SK-N-SH (cell line): ENCODE measurements around the gene SPI1. TPM values are rescaled to one million over a fixed set of nuclear protein-coding genes. Genes with fewer than 3 reads are reported as not detected.

Experiments used
- CTCF ChIA-PET: fragments of 300-600, 350-600 bp; formaldehyde crosslinking; extraction: SDS; loops from one replicate; lab custom pipeline; 2021; lab: Yijun Ruan, JAX
- POLR2A ChIA-PET: fragments of 350-600 bp; sonication (Branson Sonifier 250); formaldehyde crosslinking; extraction: SDS; loops from one replicate; lab custom pipeline; 2020; ENCODE audit warnings: antibody characterized with exemption, inconsistent platforms; lab: Yijun Ruan, JAX
- DNase-seq: peaks from one replicate; pipeline ENCODE4 v3.0.0; 2012
- H2AFZ ChIP-seq: fragments of 200-600 bp; sonication (generic); 2 replicates; pipeline ENCODE4 v1.8.1; 2016; ENCODE audit warnings: antibody characterized with exemption, mild to moderate bottlenecking, low read depth
- H3F3A ChIP-seq: fragments of 200-600 bp; sonication (generic); replicated peaks from 2 replicates; pipeline ENCODE3; 2016; ENCODE audit warnings: antibody characterized with exemption, mild to moderate bottlenecking; ENCODE audit not compliant: insufficient read depth
- H3K27ac ChIP-seq, 2 experiments: fragments of 200-500 bp in 1 of 2; fragments of 200-600 bp in 1 of 2; sonication (Bioruptor generic) in 1 of 2; sonication (generic), shearing (Covaris generic) in 1 of 2; 2 replicates each; pipeline versions ENCODE4 v1.5.1 to v1.6.1; 2014 to 2016; ENCODE audit warnings: low read depth in 2 of 2, inconsistent platforms in 1 of 2, low read length in 1 of 2, mild to moderate bottlenecking in 1 of 2, mixed read lengths in 1 of 2
- H3K27me3 ChIP-seq: fragments of 200-600 bp; sonication (generic), shearing (Covaris generic); 2 replicates; pipeline ENCODE4 v1.6.1; 2016; ENCODE audit warnings: mixed run types; ENCODE audit not compliant: insufficient read depth
- H3K36me3 ChIP-seq, 2 experiments: fragments of 200-500 bp in 1 of 2; fragments of 200-600 bp in 1 of 2; sonication (Bioruptor generic) in 1 of 2; sonication (generic) in 1 of 2; replicated peaks in 1 of 2; 2 replicates each; pipeline versions ENCODE3 to v1.5.1; 2014 to 2016; ENCODE audit warnings: low read length in 1 of 2, mild to moderate bottlenecking in 1 of 2; ENCODE audit not compliant: insufficient read depth in 2 of 2, control insufficient read depth in 1 of 2
- H3K4me1 ChIP-seq, 2 experiments: fragments of 200-500 bp in 1 of 2; fragments of 200-600 bp in 1 of 2; sonication (Bioruptor generic) in 1 of 2; sonication (generic), shearing (Covaris generic) in 1 of 2; 2 replicates each; pipeline versions ENCODE4 v1.5.1 to v1.6.1; 2014 to 2016; ENCODE audit warnings: low read depth in 1 of 2, low read length in 1 of 2, mixed run types in 1 of 2; ENCODE audit not compliant: insufficient read depth in 2 of 2, control insufficient read depth in 1 of 2
- H3K4me2 ChIP-seq: fragments of 200-600 bp; sonication (generic), shearing (Covaris generic); 2 replicates; pipeline ENCODE4 v1.6.1; 2017; ENCODE audit warnings: mixed run types
- H3K4me3 ChIP-seq, 2 experiments: fragments of 200-500 bp in 1 of 2; fragments of 200-600 bp in 1 of 2; sonication (Bioruptor generic) in 1 of 2; sonication (generic), shearing (Covaris generic) in 1 of 2; 2 replicates each; pipeline versions ENCODE4 v1.5.1 to v1.8.1; 2014 to 2016; ENCODE audit warnings: low read depth in 2 of 2, inconsistent platforms in 1 of 2, low read length in 1 of 2, mild to moderate bottlenecking in 1 of 2, mixed read lengths in 1 of 2, moderate library complexity in 1 of 2
- H3K79me2 ChIP-seq: fragments of 200-600 bp; sonication (generic); 2 replicates; pipeline ENCODE4 v1.8.1; 2017; ENCODE audit warnings: mild to moderate bottlenecking; ENCODE audit not compliant: insufficient read depth
- H3K9ac ChIP-seq: fragments of 200-600 bp; sonication (generic); 2 replicates; pipeline ENCODE4 v1.6.1; 2017; ENCODE audit warnings: mixed run types
- H3K9me2 ChIP-seq: fragments of 200-600 bp; sonication (generic); 2 replicates; pipeline ENCODE4 v1.6.1; 2017; ENCODE audit warnings: mixed run types
- H3K9me3 ChIP-seq: fragments of 200-600 bp; sonication (generic); 2 replicates; pipeline ENCODE4 v1.6.1; 2017; ENCODE audit warnings: mixed run types, mild to moderate bottlenecking, moderate library complexity
- H4K20me1 ChIP-seq: fragments of 200-600 bp; sonication (generic); 2 replicates; pipeline ENCODE4 v1.6.1; 2017; ENCODE audit warnings: mild to moderate bottlenecking, mixed run types; ENCODE audit not compliant: insufficient read depth
- CHD2 ChIP-seq: fragments of 150-350 bp; IDR thresholded peaks from 2 replicates; pipeline ENCODE4 v1.6.1; 2018; ENCODE audit warnings: low read length; ENCODE audit not compliant: partially characterized antibody
- CTCF ChIP-seq: fragments of 200-600 bp; sonication (generic); IDR thresholded peaks from 2 replicates; pipeline ENCODE4 v1.6.1; 2017; ENCODE audit warnings: antibody characterized with exemption, mild to moderate bottlenecking, moderate library complexity
- EP300 ChIP-seq, 2 experiments: IDR thresholded peaks; 2 replicates each; pipeline versions ENCODE4 v1.4.0 to v1.6.1; 2012; ENCODE audit warnings: borderline replicate concordance in 1 of 2, low read depth in 1 of 2, low read length in 1 of 2
- FOXJ3 ChIP-seq: sonication (generic); formaldehyde crosslinking; IDR thresholded peaks from 2 replicates; pipeline ENCODE4 v1.5.1; 2020; ENCODE audit warnings: mild to moderate bottlenecking, missing genetic modification reagents
- GABPA ChIP-seq: IDR thresholded peaks from 2 replicates; pipeline ENCODE4 v1.4.0; 2012; ENCODE audit warnings: low read depth, mild to moderate bottlenecking
- IRF3 ChIP-seq: fragments of 150-350 bp; IDR thresholded peaks from 2 replicates; pipeline ENCODE4 v1.6.1; 2016; ENCODE audit warnings: mild to moderate bottlenecking, low read depth, low read length
- JUND ChIP-seq: IDR thresholded peaks from 2 replicates; pipeline ENCODE4 v1.4.0; 2012
- MEF2A ChIP-seq: IDR thresholded peaks from 2 replicates; pipeline ENCODE4 v1.4.0; 2012; ENCODE audit warnings: low read depth, borderline replicate concordance
- NFIC ChIP-seq: IDR thresholded peaks from 2 replicates; pipeline ENCODE4 v1.4.0; 2012; ENCODE audit warnings: borderline replicate concordance
- NRF1 ChIP-seq: IDR thresholded peaks from 2 replicates; pipeline ENCODE4 v1.6.1; 2012; ENCODE audit warnings: low read depth, mild to moderate bottlenecking, low read length
- PBX3 ChIP-seq: IDR thresholded peaks from 2 replicates; pipeline ENCODE4; 2012
- POLR2AphosphoS5 ChIP-seq: IDR thresholded peaks from 2 replicates; pipeline ENCODE4 v1.6.1; 2012; ENCODE audit warnings: low read depth, low read length
- RAD21 ChIP-seq: IDR thresholded peaks from 2 replicates; pipeline ENCODE4 v1.6.1; 2012; ENCODE audit warnings: mild to moderate bottlenecking, low read length
- RCOR1 ChIP-seq: fragments of 150-350 bp; IDR thresholded peaks from 2 replicates; pipeline ENCODE4 v1.6.1; 2017; ENCODE audit warnings: antibody characterized with exemption, low read length
- RFX5 ChIP-seq: IDR thresholded peaks from 2 replicates; pipeline ENCODE4 v1.6.1; 2012; ENCODE audit warnings: mild to moderate bottlenecking, improper control_type of control experiment, low read length
- RXRA ChIP-seq: IDR thresholded peaks from 2 replicates; pipeline ENCODE4 v1.4.0; 2012; ENCODE audit warnings: low read depth, mild to moderate bottlenecking, borderline replicate concordance
- SMC3 ChIP-seq: IDR thresholded peaks from 2 replicates; pipeline ENCODE4 v1.6.1; 2012; ENCODE audit warnings: low read depth, low read length, improper control_type of control experiment
- TAF1 ChIP-seq: IDR thresholded peaks from 2 replicates; pipeline ENCODE4 v1.6.1; 2012; ENCODE audit warnings: low read depth, mild to moderate bottlenecking, low read length, moderate library complexity, borderline replicate concordance
- TCF12 ChIP-seq: IDR thresholded peaks from 2 replicates; pipeline ENCODE4 v1.4.0; 2012
- WGBS: methylation state at CpG from one replicate; pipeline ENCODE4 v1.1.6; 2017; ENCODE audit warnings: low lambda C conversion rate; 5-methylcytosine and 5-hydroxymethylcytosine counted together
- polyA plus RNA-seq, 3 experiments: library from polyadenylated mRNA; depleted of rRNA; stranded (reverse); fragments of >200 nt; gene quantifications; 2 replicates each; pipeline ENCODE4 v1.2.3, GENCODE V29; 2012

The SPI1 gene
- polyA plus RNA-seq, 1 of the 3 experiments (the other 2 are of a cell fraction), result not detected

- Histone ChIP-seq H3K27me3 (no peaks in the 10 kb centered on the region), H3K36me3 (no peaks in the 10 kb centered on the region), H3K9ac (no peak overlapping the region), H3F3A (no peaks in the 10 kb centered on the region), H3K4me3 (no peak overlapping the region), H3K9me2 (no peaks in the 10 kb centered on the region), H2AFZ (no peak overlapping the region), H3K4me1 (peaks cover 0 to 4% of the 10 kb centered on the region in 2 experiments; a peak in 1 of 4 replicates), H4K20me1 (no peaks in the 10 kb centered on the region), H3K4me2 (no peak overlapping the region), H3K79me2 (no peaks in the 10 kb centered on the region), H3K9me3 (no peaks in the 10 kb centered on the region), H3K27ac (no peak overlapping the region)
- ChIA-PET CTCF (interaction anchor here (1.2 to 7.9 kb wide), 4 partner anchors 12 to 62 kb away, joined by 3 to 78 read pairs (median 14); no protein-coding TSS in a partner anchor), POLR2A (no interaction called here)
- TF ChIP-seq PBX3 (no peak), NFIC (no peak), RAD21 (no peak)
- DNase-seq, result no peak
- 88% methylated on average over 9 of the region's 11 CpGs for WGBS
These were observed 12.8 kb upstream of the SPI1 start for GRCh38 chr11:47391077-47391583.

- no peaks in the 10 kb centered on the region for H3K36me3 ChIP-seq
- ChIA-PET CTCF (interaction anchor here (1.2 to 7.9 kb wide), 3 partner anchors 17 to 63 kb away, joined by 3 to 78 read pairs (median 22); no protein-coding TSS in a partner anchor), POLR2A (no interaction called here)
- TF ChIP-seq RCOR1 (no peak), NRF1 (no peak), RFX5 (no peak), CTCF (no peak), MEF2A (no peak), FOXJ3 (CRISPR knock-in tag) (no peak), GABPA (no peak), RXRA (no peak), POLR2AphosphoS5 (no peak), CHD2 (no peak), TCF12 (no peak), TAF1 (no peak), EP300 (IDR thresholded peaks at IDR 0.05; ENCODE audit: borderline replicate concordance in 1 of 2, low read depth in 1 of 2, low read length in 1 of 2) (no peak), RAD21 (no peak), JUND (no peak), IRF3 (no peak), SMC3 (no peak)
- H3K9ac ChIP-seq, result no peak overlapping the region
- no peaks in the 10 kb centered on the region for H3K4me1 ChIP-seq
- no peak overlapping the region for H2AFZ ChIP-seq
- H4K20me1 ChIP-seq, result no peaks in the 10 kb centered on the region
- no peaks in the 10 kb centered on the region for H3K9me2 ChIP-seq
- no peaks in the 10 kb centered on the region for H3K27me3 ChIP-seq
- H3K9me3 ChIP-seq, result no peaks in the 10 kb centered on the region
- DNase-seq, result no peak
- no peak overlapping the region for H3K27ac ChIP-seq
- no peaks in the 10 kb centered on the region for H3F3A ChIP-seq
- no peak overlapping the region for H3K4me3 ChIP-seq
- H3K79me2 ChIP-seq, result no peaks in the 10 kb centered on the region
- WGBS, result 96% methylated on average over 5 of the region's 6 CpGs
- H3K4me2 ChIP-seq, result no peak overlapping the region
These were observed 12.0 kb upstream of the SPI1 start for GRCh38 chr11:47390422-47390760.
